A673 (cell line): ENCODE measurements around the gene AP3D1. TPM values are rescaled to one million over a fixed set of nuclear protein-coding genes. Genes with fewer than 3 reads are reported as not detected.

Experiments
- BruUV-seq: library from RNA; stranded (reverse); fragments of 400-500 nt; replicated peaks from 2 replicates; lab custom pipeline; 2021; lab: Mats Ljungman, UMichigan
- CTCF ChIA-PET: fragments of 300-600 bp; sonication (Branson Sonifier 250); formaldehyde crosslinking; loops from one replicate; lab custom pipeline; 2022; ENCODE audit warnings: antibody characterized with exemption; lab: Charles Lee
- POLR2A ChIA-PET: fragments of 300-600 bp; sonication (Branson Sonifier 250); formaldehyde crosslinking; loops from one replicate; lab custom pipeline; 2022; ENCODE audit warnings: antibody characterized with exemption; ENCODE audit not compliant: low non-redundant PET; lab: Charles Lee
- DNase-seq: peaks from one replicate; pipeline ENCODE4 v3.0.0-alpha.2; 2015; ENCODE audit warnings: low spot score
- H3K27ac ChIP-seq: fragments of 200-600 bp; sonication (generic); 2 replicates; pipeline ENCODE4 v1.5.1; 2016; ENCODE audit warnings: mixed run types, low read depth, mild to moderate bottlenecking, mixed read lengths, antibody characterized with exemption, low read length; ENCODE audit not compliant: poor library complexity, severe bottlenecking
- H3K27me3 ChIP-seq: fragments of 200-600 bp; sonication (generic); replicated peaks from 2 replicates; pipeline ENCODE4 v1.6.1; 2017; ENCODE audit warnings: mixed run types, low read depth, mild to moderate bottlenecking, mixed read lengths, antibody characterized with exemption, low read length; ENCODE audit not compliant: insufficient read depth, poor library complexity
- H3K36me3 ChIP-seq: fragments of 200-600 bp; sonication (generic); 2 replicates; pipeline ENCODE4 v1.6.1; 2016; ENCODE audit warnings: mixed run types, mild to moderate bottlenecking, mixed read lengths, antibody characterized with exemption, low read length; ENCODE audit not compliant: insufficient read depth, poor library complexity, severe bottlenecking
- H3K4me1 ChIP-seq: fragments of 200-600 bp; sonication (generic); 2 replicates; pipeline ENCODE4 v1.6.1; 2017; ENCODE audit warnings: mixed run types, mild to moderate bottlenecking, mixed read lengths, antibody characterized with exemption, low read length; ENCODE audit not compliant: insufficient read depth, poor library complexity, severe bottlenecking
- H3K4me3 ChIP-seq: fragments of 200-600 bp; sonication (generic); 2 replicates; pipeline ENCODE4 v1.5.1; 2016; ENCODE audit warnings: low read depth, mixed run types, mild to moderate bottlenecking, mixed read lengths, low read length; ENCODE audit not compliant: poor library complexity, severe bottlenecking
- H3K9me3 ChIP-seq: fragments of 200-600 bp; sonication (generic); 2 replicates; pipeline ENCODE4 v1.6.1; 2016; ENCODE audit warnings: mixed run types, low read depth, mild to moderate bottlenecking, mixed read lengths, antibody characterized with exemption, low read length; ENCODE audit not compliant: poor library complexity, severe bottlenecking
- EZH2 ChIP-seq: fragments of 200-600 bp; sonication (generic); IDR thresholded peaks from 2 replicates; pipeline ENCODE4 v1.6.1; 2017; ENCODE audit warnings: borderline replicate concordance, low read depth, mild to moderate bottlenecking, mixed read lengths, antibody characterized with exemption, low read length; ENCODE audit not compliant: poor library complexity, severe bottlenecking
- intact Hi-C: fragments of 100-400 bp; cut with micrococcal nuclease; formaldehyde crosslinking; loops from one replicate; pipeline ENCODE4 v1.10.0; 2022; ENCODE audit not compliant: unreplicated experiment
- total RNA-seq: library from RNA; stranded (reverse); gene quantifications from 2 replicates; pipeline ENCODE4 v1.2.3, GENCODE V29; 2021
- TF ChIP-seq, protein P1 (sequence below): fragments of 300-800, 200-600 bp; sonication (generic); conservative IDR thresholded peaks from 2 replicates; pipeline ENCODE4 v1.5.1; 2017; ENCODE audit warnings: low read depth, mild to moderate bottlenecking, antibody characterized with exemption, low read length, moderate library complexity, mixed read lengths

AP3D1 gene
- total RNA-seq, 1 experiment from 2014 or later = 148 TPM

DNA sequence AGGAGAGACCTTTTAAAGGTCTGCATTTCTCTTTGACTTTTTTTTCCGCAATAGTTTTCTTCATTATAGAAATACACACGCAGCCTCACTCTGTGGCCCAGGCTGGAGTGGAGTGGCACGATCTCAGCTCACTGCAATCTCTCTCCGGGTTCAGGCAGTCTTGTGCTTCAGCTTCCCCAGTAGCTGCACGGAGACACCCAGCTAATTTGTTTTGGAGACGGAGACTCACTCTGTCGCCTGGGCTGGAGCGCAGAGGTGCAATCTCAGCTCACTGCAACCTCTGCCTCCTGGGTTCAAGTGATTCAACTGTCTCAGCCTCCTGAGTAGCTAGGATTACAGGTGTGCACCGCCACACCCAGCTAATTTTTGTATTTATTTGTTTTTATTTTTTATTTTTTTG lies 88.6 kb downstream of the AP3D1 start:
- H3K36me3 ChIP-seq = no peaks in the 10 kb centered on the region
- ChIA-PET CTCF (no interaction called here), POLR2A (no interaction called here)
- H3K4me3 ChIP-seq = no peak overlapping the region
- peaks cover 21% of the 10 kb centered on the region for H3K4me1 ChIP-seq
- no peak for DNase-seq
- peak overlapping the region; percentile 99 for H3K27ac ChIP-seq
- intact Hi-C loops = no loop called here
- no peaks in the 10 kb centered on the region for H3K27me3 ChIP-seq
- BruUV-seq = no TSS peak
- TF ChIP-seq, protein P1, sequence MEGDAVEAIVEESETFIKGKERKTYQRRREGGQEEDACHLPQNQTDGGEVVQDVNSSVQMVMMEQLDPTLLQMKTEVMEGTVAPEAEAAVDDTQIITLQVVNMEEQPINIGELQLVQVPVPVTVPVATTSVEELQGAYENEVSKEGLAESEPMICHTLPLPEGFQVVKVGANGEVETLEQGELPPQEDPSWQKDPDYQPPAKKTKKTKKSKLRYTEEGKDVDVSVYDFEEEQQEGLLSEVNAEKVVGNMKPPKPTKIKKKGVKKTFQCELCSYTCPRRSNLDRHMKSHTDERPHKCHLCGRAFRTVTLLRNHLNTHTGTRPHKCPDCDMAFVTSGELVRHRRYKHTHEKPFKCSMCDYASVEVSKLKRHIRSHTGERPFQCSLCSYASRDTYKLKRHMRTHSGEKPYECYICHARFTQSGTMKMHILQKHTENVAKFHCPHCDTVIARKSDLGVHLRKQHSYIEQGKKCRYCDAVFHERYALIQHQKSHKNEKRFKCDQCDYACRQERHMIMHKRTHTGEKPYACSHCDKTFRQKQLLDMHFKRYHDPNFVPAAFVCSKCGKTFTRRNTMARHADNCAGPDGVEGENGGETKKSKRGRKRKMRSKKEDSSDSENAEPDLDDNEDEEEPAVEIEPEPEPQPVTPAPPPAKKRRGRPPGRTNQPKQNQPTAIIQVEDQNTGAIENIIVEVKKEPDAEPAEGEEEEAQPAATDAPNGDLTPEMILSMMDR = no peak
- no peak for TF ChIP-seq EZH2
- no peaks in the 10 kb centered on the region for H3K9me3 ChIP-seq

GRCh38 chr19:2062389-2062729 lies 89.0 kb downstream of the AP3D1 start:
- peak overlapping the region; percentile 66 for H3K4me3 ChIP-seq
- CTCF ChIA-PET = no interaction called here
- H3K9me3 ChIP-seq = no peaks in the 10 kb centered on the region
- TF ChIP-seq EZH2 = no peak
- TF ChIP-seq, protein P1 = no peak
- POLR2A ChIA-PET = interaction anchor here (0.6 kb wide), 1 partner anchor 395 kb away, joined by 3 read pairs; no protein-coding TSS in a partner anchor
- peaks cover 21% of the 10 kb centered on the region for H3K4me1 ChIP-seq
- no peaks in the 10 kb centered on the region for H3K36me3 ChIP-seq
- DNase-seq = no peak
- no peaks in the 10 kb centered on the region for H3K27me3 ChIP-seq
- H3K27ac ChIP-seq = peak overlapping the region; percentile 99
- intact Hi-C loops = no loop called here
- no TSS peak for BruUV-seq

DNA sequence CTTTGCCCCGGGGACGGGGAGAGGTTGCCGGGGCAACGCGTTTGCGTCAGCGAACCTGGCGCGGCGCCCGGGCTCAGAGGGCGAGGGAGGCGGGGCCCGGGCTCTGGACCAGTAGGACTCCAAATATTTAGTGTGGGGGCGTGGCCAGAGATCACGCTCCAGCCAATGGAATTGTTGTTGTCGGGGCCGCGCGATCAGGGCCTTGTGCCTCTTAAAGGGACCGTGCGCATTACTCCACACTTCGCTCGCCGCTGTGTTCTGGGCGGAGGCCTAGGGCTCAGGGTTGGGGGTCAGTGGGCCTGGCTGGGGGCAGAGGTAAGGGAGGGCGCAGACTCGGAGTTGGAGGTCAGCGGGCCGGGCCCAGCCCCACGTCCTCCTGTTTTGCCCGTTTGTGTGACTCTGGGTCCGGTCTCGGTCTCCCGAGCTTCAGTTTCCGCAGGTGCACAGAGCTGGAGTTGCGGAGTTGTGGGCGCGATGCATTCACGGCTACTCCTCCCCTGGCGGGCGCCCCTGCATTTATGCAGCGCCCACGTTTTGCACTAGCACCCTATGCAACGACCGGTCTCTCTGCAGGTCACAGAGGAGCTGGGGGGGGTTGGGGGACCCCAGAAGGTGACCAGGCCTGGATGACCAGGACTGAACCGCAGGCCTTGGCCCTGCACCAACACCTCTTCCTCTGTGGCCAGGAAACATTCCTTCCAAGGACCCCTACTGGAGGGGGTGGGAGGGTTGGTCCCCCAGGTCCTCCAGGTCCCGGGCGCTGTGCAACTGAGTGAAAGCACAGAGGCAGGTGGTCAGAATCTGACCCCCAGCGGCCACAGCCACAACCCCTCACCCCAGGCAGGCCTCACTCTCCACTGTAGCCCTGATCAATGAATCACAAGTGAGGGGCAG lies 89.6 kb downstream of the AP3D1 start:
- intact Hi-C loops = loop anchor here (2.0 kb wide), 1 partner anchor 33 kb away; no protein-coding TSS in a partner anchor
- peaks cover 25% of the 10 kb centered on the region for H3K4me1 ChIP-seq
- H3K27ac ChIP-seq = peak overlapping the region; percentile 99
- ChIA-PET POLR2A (interaction anchor here (0.6 kb wide), 1 partner anchor 395 kb away, joined by 3 read pairs; no protein-coding TSS in a partner anchor), CTCF (no interaction called here)
- TSS peak; percentile 95 for BruUV-seq
- H3K27me3 ChIP-seq = no peaks in the 10 kb centered on the region
- H3K4me3 ChIP-seq = peak overlapping the region; percentile 66
- TF ChIP-seq EZH2 = no peak
- TF ChIP-seq, protein P1 = no peak
- no peaks in the 10 kb centered on the region for H3K36me3 ChIP-seq
- DNase-seq = peak; percentile 99
- H3K9me3 ChIP-seq = no peaks in the 10 kb centered on the region
